OCI-LY7 (cell line): ENCODE measurements around the gene PHACTR3. TPM values are rescaled to one million over a fixed set of nuclear protein-coding genes. Genes with fewer than 3 reads are reported as not detected.

Source experiments
- BruUV-seq: library from RNA; stranded (reverse); fragments of 400-500 nt; replicated peaks from 2 replicates; lab custom pipeline; 2021; lab: Mats Ljungman, UMichigan
- CTCF ChIA-PET: fragments of 300-600 bp; sonication (Branson Sonifier 250); formaldehyde crosslinking; loops from one replicate; lab custom pipeline; 2022; ENCODE audit warnings: antibody characterized with exemption; ENCODE audit not compliant: unreplicated experiment; lab: Charles Lee
- POLR2A ChIA-PET: fragments of 300-600 bp; sonication (Branson Sonifier 250); formaldehyde crosslinking; loops from one replicate; lab custom pipeline; 2022; ENCODE audit warnings: antibody characterized with exemption; lab: Charles Lee
- DNase-seq: peaks from one replicate; pipeline ENCODE4 v3.0.0-alpha.2; 2015; ENCODE audit warnings: low spot score
- H2AFZ ChIP-seq: fragments of 200-600 bp; sonication (generic), shearing (Covaris generic); 2 replicates; pipeline ENCODE4 v1.6.1; 2014; ENCODE audit warnings: mild to moderate bottlenecking, antibody characterized with exemption, low read length, moderate library complexity
- H3K27ac ChIP-seq: fragments of 200-600 bp; sonication (generic); 2 replicates; pipeline ENCODE4 v1.5.1; 2014; ENCODE audit warnings: mixed run types, low read depth, mild to moderate bottlenecking, moderate library complexity, low read length, inconsistent platforms; ENCODE audit not compliant: poor library complexity, severe bottlenecking
- H3K36me3 ChIP-seq: fragments of 200-600 bp; sonication (generic); 2 replicates; pipeline ENCODE4 v1.6.1; 2014; ENCODE audit warnings: mild to moderate bottlenecking, antibody characterized with exemption, low read length, moderate library complexity, mixed read lengths; ENCODE audit not compliant: insufficient read depth
- H3K4me1 ChIP-seq: fragments of 200-600 bp; sonication (generic); 2 replicates; pipeline ENCODE4 v1.5.1; 2014; ENCODE audit warnings: mild to moderate bottlenecking, low read length; ENCODE audit not compliant: insufficient read depth, poor library complexity, severe bottlenecking
- H3K4me2 ChIP-seq: fragments of 200-600 bp; sonication (generic); 2 replicates; pipeline ENCODE4 v1.6.1; 2014; ENCODE audit warnings: mild to moderate bottlenecking, low read length
- H3K4me3 ChIP-seq: fragments of 200-600 bp; sonication (generic); 2 replicates; pipeline ENCODE4 v1.5.1; 2014; ENCODE audit warnings: mild to moderate bottlenecking, low read depth, low read length; ENCODE audit not compliant: poor library complexity, severe bottlenecking
- H3K79me2 ChIP-seq: fragments of 200-600 bp; sonication (generic); 2 replicates; pipeline ENCODE4 v1.6.1; 2016; ENCODE audit warnings: low read depth, mild to moderate bottlenecking, low read length, moderate library complexity, mixed read lengths; ENCODE audit not compliant: insufficient read depth
- H3K9me2 ChIP-seq: fragments of 200-600 bp; sonication (generic); 2 replicates; pipeline ENCODE4 v1.6.1; 2016; ENCODE audit warnings: mild to moderate bottlenecking, low read length, mixed read lengths; ENCODE audit not compliant: insufficient read depth
- H3K9me3 ChIP-seq: fragments of 200-600 bp; sonication (generic); 2 replicates; pipeline ENCODE4 v1.6.1; 2014; ENCODE audit warnings: mild to moderate bottlenecking, mixed run types, low read length, mixed read lengths
- H4K20me1 ChIP-seq: fragments of 200-600 bp; sonication (generic); 2 replicates; pipeline ENCODE4 v1.6.1; 2014; ENCODE audit warnings: mild to moderate bottlenecking, antibody characterized with exemption, low read length, moderate library complexity, mixed read lengths; ENCODE audit not compliant: insufficient read depth
- EZH2phosphoT487 ChIP-seq: fragments of 200-600 bp; sonication (generic); IDR thresholded peaks from 2 replicates; pipeline ENCODE4 v1.6.1; 2018; ENCODE audit warnings: low read depth, borderline replicate concordance, mild to moderate bottlenecking, mixed run types, antibody characterized with exemption, low read length, moderate library complexity, mixed read lengths
- intact Hi-C: fragments of 100-400 bp; cut with micrococcal nuclease; formaldehyde crosslinking; loops from one replicate; pipeline ENCODE4 v1.10.0; 2022; ENCODE audit not compliant: unreplicated experiment
- total RNA-seq, 2 experiments: library from RNA; depleted of rRNA in 1 of 2; stranded (reverse); fragments of >200 nt in 1 of 2; shearing (Covaris generic) in 1 of 2; gene quantifications; 2 replicates each; pipeline ENCODE4 v1.2.3, GENCODE V29; 2014 to 2022
- TF ChIP-seq, protein P1 (sequence below): fragments of 200-600 bp; sonication (generic); conservative IDR thresholded peaks from 2 replicates; pipeline ENCODE4 v1.5.1; 2014; ENCODE audit warnings: mild to moderate bottlenecking, antibody characterized with exemption, low read length, moderate library complexity, mixed read lengths

The PHACTR3 gene
- total RNA-seq, 2 experiments from 2014 or later = 0.32 TPM; not detected in 1

DNA sequence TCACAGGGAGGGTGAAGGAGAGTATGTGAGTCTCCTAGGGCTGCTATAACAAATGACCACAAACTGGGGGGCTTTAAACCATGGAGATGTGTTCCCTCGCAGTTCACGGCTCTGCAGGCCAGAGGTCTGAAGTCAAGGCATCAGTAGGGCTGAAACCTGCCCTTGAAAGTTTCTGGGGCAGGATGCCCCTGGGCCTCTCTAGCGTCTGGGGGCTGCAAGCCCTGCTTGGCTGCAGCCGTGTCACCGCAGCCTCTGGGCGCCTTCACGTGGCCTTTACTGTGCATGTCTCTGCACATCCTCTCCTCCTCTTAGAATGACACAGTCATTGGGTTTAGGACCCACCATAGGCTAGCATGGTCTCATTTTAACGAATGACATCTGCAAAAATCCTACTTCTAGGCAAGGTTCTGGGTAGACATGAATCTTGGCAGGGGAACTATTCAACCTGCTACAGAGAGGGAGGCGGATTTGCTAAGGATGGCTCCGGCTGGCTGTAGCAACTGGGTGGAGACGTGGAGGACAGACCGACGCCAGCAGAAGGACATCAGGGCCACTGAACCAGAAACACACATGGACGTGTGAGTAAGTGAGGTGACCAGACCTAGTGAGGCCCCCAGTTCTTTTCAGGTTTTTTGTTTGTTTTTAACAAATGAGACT, 58.6 kb downstream of the PHACTR3 start:
- ChIA-PET CTCF (no interaction called here), POLR2A (no interaction called here)
- intact Hi-C loops = no loop called here
- Histone ChIP-seq H4K20me1 (no peaks in the 10 kb centered on the region), H3K36me3 (no peaks in the 10 kb centered on the region), H3K9me2 (no peaks in the 10 kb centered on the region), H3K4me2 (no peak overlapping the region), H3K4me1 (no peaks in the 10 kb centered on the region), H3K4me3 (no peak overlapping the region), H3K27ac (no peak overlapping the region), H2AFZ (no peak overlapping the region), H3K79me2 (no peaks in the 10 kb centered on the region), H3K9me3 (no peaks in the 10 kb centered on the region)
- DNase-seq = no peak
- no TSS peak for BruUV-seq
- TF ChIP-seq, protein P1, sequence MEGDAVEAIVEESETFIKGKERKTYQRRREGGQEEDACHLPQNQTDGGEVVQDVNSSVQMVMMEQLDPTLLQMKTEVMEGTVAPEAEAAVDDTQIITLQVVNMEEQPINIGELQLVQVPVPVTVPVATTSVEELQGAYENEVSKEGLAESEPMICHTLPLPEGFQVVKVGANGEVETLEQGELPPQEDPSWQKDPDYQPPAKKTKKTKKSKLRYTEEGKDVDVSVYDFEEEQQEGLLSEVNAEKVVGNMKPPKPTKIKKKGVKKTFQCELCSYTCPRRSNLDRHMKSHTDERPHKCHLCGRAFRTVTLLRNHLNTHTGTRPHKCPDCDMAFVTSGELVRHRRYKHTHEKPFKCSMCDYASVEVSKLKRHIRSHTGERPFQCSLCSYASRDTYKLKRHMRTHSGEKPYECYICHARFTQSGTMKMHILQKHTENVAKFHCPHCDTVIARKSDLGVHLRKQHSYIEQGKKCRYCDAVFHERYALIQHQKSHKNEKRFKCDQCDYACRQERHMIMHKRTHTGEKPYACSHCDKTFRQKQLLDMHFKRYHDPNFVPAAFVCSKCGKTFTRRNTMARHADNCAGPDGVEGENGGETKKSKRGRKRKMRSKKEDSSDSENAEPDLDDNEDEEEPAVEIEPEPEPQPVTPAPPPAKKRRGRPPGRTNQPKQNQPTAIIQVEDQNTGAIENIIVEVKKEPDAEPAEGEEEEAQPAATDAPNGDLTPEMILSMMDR = no peak
- no peak for TF ChIP-seq EZH2phosphoT487

DNA sequence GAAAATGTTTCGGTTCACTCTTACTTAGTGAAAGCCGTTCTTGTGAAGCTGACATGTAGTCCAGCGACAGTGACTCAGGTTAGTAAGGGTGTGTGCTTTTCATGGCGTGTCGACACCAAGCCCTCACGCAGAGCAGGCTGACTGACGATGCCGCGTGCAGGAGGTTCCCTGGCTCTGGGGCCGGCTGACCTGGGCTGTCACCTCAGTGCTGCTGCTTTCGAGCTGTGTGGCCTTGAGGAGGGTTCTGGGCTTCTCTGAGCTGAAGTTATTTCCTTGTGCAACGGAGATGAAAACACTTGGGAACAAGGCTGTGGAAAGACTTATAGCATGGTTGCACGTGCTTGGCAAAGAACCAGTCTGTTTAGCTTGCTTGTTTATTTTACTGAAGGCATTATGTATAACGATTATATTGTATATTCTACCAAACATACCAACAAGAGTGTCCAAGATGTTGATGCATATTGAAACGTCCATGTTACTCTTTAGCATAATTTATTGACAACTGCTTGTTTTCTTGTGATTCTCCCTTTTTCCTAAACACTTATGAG, 59.2 kb downstream of the PHACTR3 start:
- ChIA-PET CTCF (no interaction called here), POLR2A (no interaction called here)
- no TSS peak for BruUV-seq

More for the DNA sequence above, 59.2 kb downstream of the PHACTR3 start:
- no peaks in the 10 kb centered on the region for H3K79me2 ChIP-seq
- no peak for DNase-seq
- H3K9me2 ChIP-seq = no peaks in the 10 kb centered on the region
- no peaks in the 10 kb centered on the region for H3K36me3 ChIP-seq
- H4K20me1 ChIP-seq = no peaks in the 10 kb centered on the region
- no peak overlapping the region for H3K27ac ChIP-seq
- TF ChIP-seq EZH2phosphoT487 = no peak
- TF ChIP-seq, protein P1 = no peak
- no peak overlapping the region for H2AFZ ChIP-seq
- intact Hi-C loops = no loop called here
- H3K4me1 ChIP-seq = no peaks in the 10 kb centered on the region
- no peak overlapping the region for H3K4me2 ChIP-seq
- H3K9me3 ChIP-seq = no peaks in the 10 kb centered on the region
- H3K4me3 ChIP-seq = no peak overlapping the region
